ENCODE results near the gene ORC6. TPM values are rescaled to one million over a fixed set of nuclear protein-coding genes. Genes with fewer than 3 reads are reported as not detected.

Gene ORC6, protein sequence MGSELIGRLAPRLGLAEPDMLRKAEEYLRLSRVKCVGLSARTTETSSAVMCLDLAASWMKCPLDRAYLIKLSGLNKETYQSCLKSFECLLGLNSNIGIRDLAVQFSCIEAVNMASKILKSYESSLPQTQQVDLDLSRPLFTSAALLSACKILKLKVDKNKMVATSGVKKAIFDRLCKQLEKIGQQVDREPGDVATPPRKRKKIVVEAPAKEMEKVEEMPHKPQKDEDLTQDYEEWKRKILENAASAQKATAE
- 1 to 10 TPM; 3.7 to 3.8 TPM for total RNA-seq
- 1.7 TPM for polyA plus RNA-seq (2013, experiment 1 of 2)
- 2.3 TPM for polyA plus RNA-seq (2013, experiment 2 of 2)
- total RNA-seq: 1.1 to 80.2 (median 4.0) reads per million in 172 experiments

DNA sequence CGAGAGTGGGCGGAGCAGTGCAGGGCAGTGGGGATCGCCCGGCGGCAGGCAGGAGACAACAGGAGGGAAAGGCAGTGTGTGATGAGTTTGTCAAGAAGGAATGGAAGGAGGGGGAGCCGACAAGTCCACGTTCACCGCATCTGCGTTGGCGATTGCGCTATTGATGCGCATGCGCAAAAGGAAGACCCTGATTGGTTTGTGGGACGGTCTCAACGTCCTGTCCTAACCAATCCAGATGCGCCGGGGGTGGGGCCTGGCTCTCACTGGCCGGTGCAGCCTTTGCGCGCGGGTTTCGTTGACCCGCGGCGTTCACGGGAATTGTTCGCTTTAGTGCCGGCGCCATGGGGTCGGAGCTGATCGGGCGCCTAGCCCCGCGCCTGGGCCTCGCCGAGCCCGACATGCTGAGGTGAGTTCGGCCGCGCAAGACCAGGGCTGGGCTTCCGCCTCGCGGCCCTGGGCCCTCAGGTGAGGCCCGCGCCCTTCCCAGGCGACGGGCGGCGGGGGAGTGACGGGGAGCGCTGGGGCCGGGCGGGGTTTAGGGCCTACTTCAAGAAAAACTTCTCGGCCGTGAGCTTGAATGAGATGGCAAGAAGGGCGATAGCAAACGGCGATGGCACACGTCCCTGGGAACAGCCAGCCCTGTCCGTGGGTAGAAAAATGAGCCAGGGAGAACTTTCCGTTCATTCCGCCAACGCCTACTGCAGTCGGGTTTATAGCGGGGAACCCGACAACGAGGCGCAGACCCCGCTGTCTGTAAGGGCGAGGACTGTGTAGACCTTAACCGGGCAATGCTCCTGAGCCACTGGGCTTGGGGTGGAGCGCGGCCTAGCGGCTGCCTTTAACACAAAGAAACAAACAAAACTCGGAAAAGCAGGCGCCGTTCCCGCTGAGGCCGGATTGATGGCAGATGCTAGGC is at the start of gene ORC6:
TSS of gene ORC6 (plus strand) at position 295 of the 916 bp plus-strand sequence. CDS start at position 342, 47 bp downstream.
- TF ChIP-seq, protein P1, sequence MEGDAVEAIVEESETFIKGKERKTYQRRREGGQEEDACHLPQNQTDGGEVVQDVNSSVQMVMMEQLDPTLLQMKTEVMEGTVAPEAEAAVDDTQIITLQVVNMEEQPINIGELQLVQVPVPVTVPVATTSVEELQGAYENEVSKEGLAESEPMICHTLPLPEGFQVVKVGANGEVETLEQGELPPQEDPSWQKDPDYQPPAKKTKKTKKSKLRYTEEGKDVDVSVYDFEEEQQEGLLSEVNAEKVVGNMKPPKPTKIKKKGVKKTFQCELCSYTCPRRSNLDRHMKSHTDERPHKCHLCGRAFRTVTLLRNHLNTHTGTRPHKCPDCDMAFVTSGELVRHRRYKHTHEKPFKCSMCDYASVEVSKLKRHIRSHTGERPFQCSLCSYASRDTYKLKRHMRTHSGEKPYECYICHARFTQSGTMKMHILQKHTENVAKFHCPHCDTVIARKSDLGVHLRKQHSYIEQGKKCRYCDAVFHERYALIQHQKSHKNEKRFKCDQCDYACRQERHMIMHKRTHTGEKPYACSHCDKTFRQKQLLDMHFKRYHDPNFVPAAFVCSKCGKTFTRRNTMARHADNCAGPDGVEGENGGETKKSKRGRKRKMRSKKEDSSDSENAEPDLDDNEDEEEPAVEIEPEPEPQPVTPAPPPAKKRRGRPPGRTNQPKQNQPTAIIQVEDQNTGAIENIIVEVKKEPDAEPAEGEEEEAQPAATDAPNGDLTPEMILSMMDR (IDR thresholded peaks at IDR 0.05): no peak
- ATAC-seq (ENCODE audit: poor library complexity): peak; percentile 72
- no peak within 1 kb of the TSS for H3K4me3 Mint-ChIP-seq
- H3K4me1 Mint-ChIP-seq (ENCODE audit: low read depth): peaks cover 33% of the 10 kb centered on the region
- peaks cover 6% of the 10 kb centered on the region for H3K36me3 Mint-ChIP-seq (ENCODE audit: low read depth)
- peak; percentile 92 to 97 (median 96) for DNase-seq
- H3K27ac ChIP-seq (ENCODE audit: low read depth in 1 of 2, low read length in 2 of 2): peak within 1 kb of the TSS; percentile 91 to 98
- H3K4me3 ChIP-seq (ENCODE audit: low read length): peak within 1 kb of the TSS; percentile 94
- ChIA-PET POLR2A (interaction anchor here (0.6 to 1.5 kb wide), 4 partner anchors 100 to 478 kb away, joined by 3 to 6 read pairs (median 3); partner anchors contain the start of gene C16orf87), CTCF (interaction anchor here (2.4 kb wide), 1 partner anchor 16 kb away, joined by 8 read pairs; no protein-coding TSS in a partner anchor)
- no peaks in the 10 kb centered on the region for H3K27me3 Mint-ChIP-seq
- H3K36me3 ChIP-seq (ENCODE audit: insufficient read depth, low read length): no peaks in the 10 kb centered on the region
- H3K9me3 ChIP-seq (ENCODE audit: control insufficient read depth in 1 of 2, insufficient read depth in 1 of 2, low read length in 2 of 2): no peaks in the 10 kb centered on the region
- intact Hi-C loops (cut with DNase I, micrococcal nuclease): loop anchor here (1.0 to 10.0 kb wide), 10 partner anchors 95 to 1557 kb away; partner anchors contain the start of genes C16orf87 (in 2 of the 2), DNAJA2 (in 2 of the 2), ABCC11 (in 1 of the 2) and ITFG1 (in 1 of the 2)
- no peak within 1 kb of the TSS for H3K27ac Mint-ChIP-seq
- no peaks in the 10 kb centered on the region for H3K27me3 ChIP-seq (ENCODE audit: control insufficient read depth in 1 of 2, insufficient read depth in 2 of 2, low read length in 2 of 2)
- H3K9me3 Mint-ChIP-seq: no peaks in the 10 kb centered on the region
- H3K4me1 ChIP-seq (ENCODE audit: insufficient read depth, low read length): peaks cover 23% of the 10 kb centered on the region

DNA sequence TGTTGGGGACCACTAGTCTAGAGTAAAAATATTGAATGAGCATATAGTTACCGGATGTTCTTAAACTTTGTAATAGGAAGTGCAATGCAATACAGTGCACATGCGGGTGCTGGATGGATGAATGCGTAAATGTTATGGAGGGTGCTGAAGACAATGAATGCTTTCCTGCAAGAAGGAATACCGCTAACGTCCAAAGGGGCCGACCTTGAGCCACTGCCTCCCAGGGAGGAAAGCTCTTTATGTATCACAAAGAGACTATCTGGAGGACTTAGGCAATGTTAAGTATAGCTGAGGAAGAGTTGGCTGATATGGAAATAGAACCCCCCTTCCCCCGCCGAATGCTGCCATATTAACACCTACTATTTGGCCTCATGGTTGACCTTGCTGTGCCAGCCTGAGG is 40.8 kb upstream of the ORC6 start:
- Histone ChIP-seq H3K9me3 (ENCODE audit: control insufficient read depth in 1 of 2, insufficient read depth in 1 of 2, low read length in 2 of 2) (no peaks in the 10 kb centered on the region), H3K4me3 (ENCODE audit: low read length) (no peak overlapping the region), H3K4me1 (ENCODE audit: insufficient read depth, low read length) (no peaks in the 10 kb centered on the region), H3K27ac (ENCODE audit: low read depth in 1 of 2, low read length in 2 of 2) (no peak overlapping the region), H3K36me3 (ENCODE audit: insufficient read depth, low read length) (peaks cover 2% of the 10 kb centered on the region), H3K27me3 (ENCODE audit: control insufficient read depth in 1 of 2, insufficient read depth in 2 of 2, low read length in 2 of 2) (no peaks in the 10 kb centered on the region)
- ATAC-seq (ENCODE audit: poor library complexity) (no peak), DNase-seq (no peak)
- Mint-ChIP-seq H3K27me3 (no peaks in the 10 kb centered on the region), H3K27ac (no peak overlapping the region), H3K36me3 (ENCODE audit: low read depth) (peaks cover 24% of the 10 kb centered on the region), H3K4me3 (no peak overlapping the region), H3K9me3 (no peaks in the 10 kb centered on the region), H3K4me1 (ENCODE audit: low read depth) (no peaks in the 10 kb centered on the region)
- TF ChIP-seq, protein P1 (IDR thresholded peaks at IDR 0.05): no peak
- POLR2A ChIA-PET: no interaction called here
- intact Hi-C loops (cut with DNase I, micrococcal nuclease): no loop called here
- CTCF ChIA-PET: interaction anchor here (0.6 kb wide), 1 partner anchor 75 kb away, joined by 3 read pairs; no protein-coding TSS in a partner anchor

DNA sequence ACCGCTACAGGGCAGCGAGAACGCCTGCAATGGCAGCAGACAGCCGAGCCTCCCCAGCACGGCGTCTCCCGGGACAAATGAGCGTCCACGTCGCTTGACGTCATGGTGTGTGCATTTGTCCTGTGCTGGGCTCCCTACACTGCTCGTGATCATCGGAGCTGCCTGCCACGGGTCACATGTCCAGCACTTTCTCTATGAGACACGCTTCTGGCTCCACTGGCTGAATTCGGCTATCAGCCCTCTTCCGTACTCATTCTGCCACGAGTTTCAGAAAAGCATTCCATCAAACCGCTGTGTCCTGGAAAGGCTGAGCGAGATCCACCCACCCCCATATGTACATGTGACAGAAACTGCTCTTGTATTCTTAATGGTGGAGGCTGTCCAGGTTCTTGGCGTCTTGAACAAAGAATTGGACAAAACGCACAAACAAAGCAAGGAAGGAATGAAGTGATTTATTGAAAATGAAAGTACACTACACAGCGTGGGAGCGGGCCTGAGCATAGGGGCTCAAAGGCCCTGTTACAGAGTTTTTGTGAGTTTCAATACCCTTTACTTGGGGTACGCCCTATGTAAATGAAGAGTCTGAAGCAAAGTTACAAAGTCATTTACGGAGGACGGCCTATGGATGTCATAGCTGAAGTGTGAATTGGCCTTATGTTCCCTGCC is 39.7 kb upstream of the ORC6 start:
- Mint-ChIP-seq H3K27ac (no peak overlapping the region), H3K27me3 (no peaks in the 10 kb centered on the region), H3K36me3 (ENCODE audit: low read depth) (peaks cover 13% of the 10 kb centered on the region), H3K4me1 (ENCODE audit: low read depth) (no peaks in the 10 kb centered on the region), H3K4me3 (no peak overlapping the region), H3K9me3 (no peaks in the 10 kb centered on the region)
- Histone ChIP-seq H3K4me3 (ENCODE audit: low read length) (no peak overlapping the region), H3K9me3 (ENCODE audit: control insufficient read depth in 1 of 2, insufficient read depth in 1 of 2, low read length in 2 of 2) (no peaks in the 10 kb centered on the region), H3K36me3 (ENCODE audit: insufficient read depth, low read length) (peaks cover 2% of the 10 kb centered on the region), H3K27me3 (ENCODE audit: control insufficient read depth in 1 of 2, insufficient read depth in 2 of 2, low read length in 2 of 2) (no peaks in the 10 kb centered on the region), H3K4me1 (ENCODE audit: insufficient read depth, low read length) (no peaks in the 10 kb centered on the region), H3K27ac (ENCODE audit: low read depth in 1 of 2, low read length in 2 of 2) (no peak overlapping the region)
- no peak for DNase-seq
- CTCF ChIA-PET: no interaction called here
- POLR2A ChIA-PET: no interaction called here
- TF ChIP-seq, protein P1 (IDR thresholded peaks at IDR 0.05): no peak
- intact Hi-C loops (cut with DNase I, micrococcal nuclease): no loop called here
- ATAC-seq (ENCODE audit: poor library complexity): no peak
